DOHH2 (cell line): ENCODE measurements around the gene CASZ1.

Experiments used
- CTCF ChIP-seq: fragments of 200-600 bp; sonication (generic); IDR thresholded peaks from one replicate; pipeline ENCODE4 v1.5.1; 2014; ENCODE audit warnings: antibody characterized with exemption, mild to moderate bottlenecking, low read depth, low read length; ENCODE audit not compliant: poor library complexity, severe bottlenecking
- EZH2phosphoT487 ChIP-seq: fragments of 200-600 bp; sonication (generic); IDR thresholded peaks from 2 replicates; pipeline ENCODE4 v1.6.1; 2017; ENCODE audit warnings: borderline replicate concordance, mild to moderate bottlenecking, antibody characterized with exemption, low read length, moderate library complexity, mixed read lengths

- TF ChIP-seq CTCF (no peak), EZH2phosphoT487 (no peak)
Observed at GRCh38 chr1:10688409-10688786, 108.0 kb downstream of the CASZ1 start.
